Melanocyte of skin (primary cell): Measurements from ENCODE around the gene RNF212. TPM values are rescaled to one million over a fixed set of nuclear protein-coding genes. Genes with fewer than 3 reads are reported as not detected.

Experiments
- small RNA-seq, 2 donors: library from RNA; depleted of rRNA; stranded (forward); fragments of <200 nt; gene quantifications; one replicate each; pipeline ENCODE3, GENCODE V24; 2012
- total RNA-seq, 2 donors: library from RNA; depleted of rRNA; stranded (reverse); fragments of >200 nt; gene quantifications; 2 replicates each; pipeline ENCODE4 v1.2.3, GENCODE V29; 2012

RNF212 gene
- total RNA-seq, result under 1 TPM in 1 of 2 donors, not detected in 1; 0.34 TPM

DNA sequence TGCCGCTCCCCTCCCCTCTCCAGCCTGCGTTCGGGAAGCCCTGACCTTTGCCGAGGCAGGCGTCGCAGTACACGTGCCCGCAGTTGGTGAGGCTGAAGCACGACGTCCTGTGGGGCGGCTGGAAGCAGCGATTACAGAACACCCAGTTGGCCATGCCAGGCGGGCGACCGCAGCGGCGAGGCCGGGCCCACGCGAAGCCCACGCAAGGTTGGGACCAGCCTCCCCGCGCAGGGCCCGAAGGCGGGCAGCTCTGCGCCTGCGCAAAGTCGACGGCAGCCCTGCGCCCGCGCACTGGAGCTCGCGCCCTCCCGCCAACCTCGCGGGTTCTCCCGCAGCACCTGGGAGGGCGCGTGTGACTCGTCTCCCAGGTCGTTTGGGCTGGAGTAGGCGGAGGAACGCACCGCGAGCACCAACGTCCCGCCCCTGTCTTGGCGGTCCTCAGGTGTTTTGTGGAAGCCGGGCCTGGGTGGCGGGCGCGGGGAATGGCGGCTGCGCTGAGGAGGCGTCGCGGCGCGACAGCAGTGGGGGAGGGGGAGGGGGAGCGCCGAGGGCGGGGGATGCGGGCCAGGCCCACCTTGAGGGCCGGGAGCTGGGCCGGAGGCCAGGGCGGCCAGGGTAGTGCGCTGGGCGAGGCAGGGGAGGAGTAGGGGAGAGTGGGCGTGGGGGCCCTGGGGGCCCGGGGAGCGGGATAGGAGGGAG is at the start of gene RNF212:
Gene RNF212 (minus strand): TSS at position 254 of the 699 bp plus-strand sequence. CDS start 100 bp downstream, at position 154.

Small RNA genes within 50 kb of the gene (small RNA-seq; reads per million reads assigned to genes)
- gene RF00554, result 0 reads per million in 2 donors

Other genes with a start within 250 kb of the RNF212 start
- 10 to 100 TPM; 56.9 to 62.6 TPM for gene GAK, start 181.2 kb downstream of the RNF212 start, total RNA-seq
- 10 to 100 TPM; 13.0 to 18.6 TPM for gene TMEM175, start 181.1 kb downstream of the RNF212 start, total RNA-seq
- 10 to 100 TPM; 17.6 to 22.7 TPM for gene DGKQ, start 140.0 kb downstream of the RNF212 start, total RNA-seq
- 10 to 100 TPM in 1 of 2 donors, 1 to 10 TPM in 1; 6.7 to 15.8 TPM for gene IDUA, start 126.5 kb downstream of the RNF212 start, total RNA-seq
- under 1 TPM; 0.33 to 0.34 TPM for gene SLC26A1, start 120.2 kb downstream of the RNF212 start, total RNA-seq
- gene FGFRL1, start 101.9 kb downstream of the RNF212 start, total RNA-seq, result 10 to 100 TPM in 1 of 2 donors, 1 to 10 TPM in 1; 4.3 to 11.7 TPM
- 10 to 100 TPM; 20.0 to 42.0 TPM for gene SPON2, start 59.0 kb upstream of the RNF212 start, total RNA-seq
- gene CTBP1, start 135.6 kb upstream of the RNF212 start, total RNA-seq, result 100 to 1,000 TPM; 200 to 215 TPM
- 10 to 100 TPM; 76.9 to 93.6 TPM for gene MAEA, start 176.3 kb upstream of the RNF212 start, total RNA-seq
- gene UVSSA, start 233.6 kb upstream of the RNF212 start, total RNA-seq, result 10 to 100 TPM in 1 of 2 donors, 1 to 10 TPM in 1; 9.7 to 19.3 TPM